Sigmoid colon (tissue), 7 donors: ENCODE data around the gene PSEN1. TPM values are rescaled to one million over a fixed set of nuclear protein-coding genes. Genes with fewer than 3 reads are reported as not detected.

Source experiments
- DNase-seq: peaks from one replicate; pipeline ENCODE4 v3.0.0-alpha.2; 2019
- H3K27ac ChIP-seq, 4 donors: fragments of 200-600 bp; sonication (generic); one replicate each; pipeline ENCODE4 v1.5.1; 2016 to 2019; ENCODE audit warnings: mild to moderate bottlenecking in 1 of 4
- H3K27me3 ChIP-seq, 3 donors: fragments of 200-600 bp; sonication (generic); one replicate each; pipeline ENCODE4 v1.5.1; 2019; ENCODE audit warnings: mild to moderate bottlenecking in 1 of 3
- H3K36me3 ChIP-seq, 4 donors: fragments of 200-600 bp; sonication (generic); one replicate each; pipeline ENCODE4 v1.5.1; 2016 to 2019
- H3K4me1 ChIP-seq, 4 donors: fragments of 200-600 bp; sonication (generic); one replicate each; pipeline ENCODE4 v1.5.1; 2017 to 2019
- H3K4me3 ChIP-seq, 4 donors: fragments of 200-600 bp; sonication (generic); one replicate each; pipeline ENCODE4 v1.5.1; 2017 to 2019; ENCODE audit warnings: mild to moderate bottlenecking in 2 of 4, moderate library complexity in 1 of 4
- H3K9me3 ChIP-seq, 4 donors: fragments of 200-600 bp in 3 of 4; sonication (generic) in 3 of 4; one replicate each; pipeline versions ENCODE4 v1.5.1 to v1.6.1; 2013 to 2019
- CTCF ChIP-seq, 4 experiments: fragments of 450-650 bp in 3 of 4; fragments of 200-600 bp in 1 of 4; IDR thresholded peaks; one replicate each; pipeline ENCODE4 v1.5.1; 2016 to 2019; ENCODE audit warnings: antibody characterized with exemption in 4 of 4, mild to moderate bottlenecking in 3 of 4, moderate library complexity in 2 of 4
- EP300 ChIP-seq, 4 donors: sonication (generic); formaldehyde crosslinking; IDR thresholded peaks; one replicate each; pipeline ENCODE4 v1.6.1; 2017; ENCODE audit warnings: antibody characterized with exemption in 4 of 4
- POLR2A ChIP-seq, 2 donors: fragments of 450-650 bp; IDR thresholded peaks; one replicate each; pipeline ENCODE4 v1.6.1; 2016; ENCODE audit warnings: antibody characterized with exemption in 2 of 2, mild to moderate bottlenecking in 2 of 2, moderate library complexity in 2 of 2
- POLR2AphosphoS5 ChIP-seq, 4 donors: sonication (generic); formaldehyde crosslinking; IDR thresholded peaks; one replicate each; pipeline ENCODE4 v1.6.1; 2017; ENCODE audit warnings: antibody characterized with exemption in 4 of 4
- WGBS, 2 donors: extraction: QIAGEN DNeasy Blood & Tissue Kit; methylation state at CpG; one replicate each; pipeline ENCODE4 v1.1.7; 2013; 5-methylcytosine and 5-hydroxymethylcytosine counted together
- intact Hi-C: fragments of 100-400 bp; cut with DNase I; formaldehyde crosslinking; loops from one replicate; pipeline ENCODE4 v1.15.1; 2023
- polyA plus RNA-seq, 3 donors: library from polyadenylated mRNA; stranded (reverse); fragments of 200-250 nt; gene quantifications; one replicate each; pipeline ENCODE4 v1.2.3, GENCODE V29; 2013
- total RNA-seq, 4 donors: library from RNA; depleted of rRNA; stranded (reverse); fragments of >200 nt; gene quantifications; one replicate each; pipeline ENCODE4 v1.1.0, GENCODE V29; 2016
- donor health status: healthy with polysubstance abuse.
- donor health status: Bipolar disorder and iron deficiency.
- donor health status: healthy.

The PSEN1 gene
- total and polyA plus RNA-seq, 7 donors = 11.4 to 53.5 (median 46.0) TPM

DNA sequence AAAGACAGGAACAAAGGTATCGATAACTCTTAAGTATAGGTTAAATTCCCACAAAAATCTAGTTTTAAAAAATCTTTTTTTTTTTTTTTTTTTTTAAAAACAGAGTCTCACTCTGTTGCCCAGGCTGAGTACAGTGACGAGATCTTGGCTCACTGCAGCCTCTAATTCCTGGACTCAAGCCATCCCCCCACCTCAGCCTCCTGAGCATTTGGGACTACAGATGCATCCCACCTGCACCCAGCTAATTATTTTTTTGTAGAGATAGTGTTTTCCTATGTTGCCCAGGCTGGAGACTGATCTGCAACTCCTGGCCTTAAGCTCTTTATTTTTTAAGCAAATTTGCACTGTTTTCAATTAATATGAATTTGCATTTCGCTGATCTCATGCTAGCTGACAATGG is 9.8 kb downstream of the PSEN1 start:
- peaks cover 0 to 31% (median 17%) of the 10 kb centered on the region in 4 donors for H3K36me3 ChIP-seq
- H3K27me3 ChIP-seq = no peaks in the 10 kb centered on the region
- no peak for TF ChIP-seq POLR2A (IDR thresholded peaks at IDR 0.05)
- TF ChIP-seq CTCF (IDR thresholded peaks at IDR 0.05) = no peak
- TF ChIP-seq EP300 (IDR thresholded peaks at IDR 0.05) = no peak
- TF ChIP-seq POLR2AphosphoS5 (IDR thresholded peaks at IDR 0.05) = no peak
- H3K4me1 ChIP-seq = peaks cover 0 to 19% (median 6%) of the 10 kb centered on the region in 4 donors
- WGBS, 2 donors = 91 to 96% methylated on average over 3 of the region's 3 CpGs
- no peaks in the 10 kb centered on the region for H3K9me3 ChIP-seq
- H3K27ac ChIP-seq = no peak overlapping the region
- intact Hi-C loops = no loop called here
- H3K4me3 ChIP-seq = no peak overlapping the region
- no peak for DNase-seq

DNA sequence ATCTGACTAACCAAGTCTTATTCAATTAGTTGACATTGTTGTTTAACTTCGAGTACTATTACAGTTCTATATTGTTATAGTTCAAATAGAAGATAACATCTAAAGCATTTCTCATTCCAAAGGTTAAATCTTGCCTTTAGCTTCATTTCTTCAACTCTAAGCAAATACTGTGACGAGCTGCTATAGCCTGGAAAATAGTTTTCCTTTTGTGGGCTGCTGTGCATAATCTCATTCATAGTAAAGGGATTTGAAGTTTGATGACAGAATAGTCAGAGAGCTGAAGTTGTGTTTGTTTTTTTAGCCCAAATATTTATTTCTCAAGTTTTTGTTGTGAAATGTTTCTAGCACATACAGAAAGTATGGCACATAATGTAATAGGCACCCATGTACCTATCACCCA is 13.4 kb downstream of the PSEN1 start:
- intact Hi-C loops = no loop called here

DNA sequence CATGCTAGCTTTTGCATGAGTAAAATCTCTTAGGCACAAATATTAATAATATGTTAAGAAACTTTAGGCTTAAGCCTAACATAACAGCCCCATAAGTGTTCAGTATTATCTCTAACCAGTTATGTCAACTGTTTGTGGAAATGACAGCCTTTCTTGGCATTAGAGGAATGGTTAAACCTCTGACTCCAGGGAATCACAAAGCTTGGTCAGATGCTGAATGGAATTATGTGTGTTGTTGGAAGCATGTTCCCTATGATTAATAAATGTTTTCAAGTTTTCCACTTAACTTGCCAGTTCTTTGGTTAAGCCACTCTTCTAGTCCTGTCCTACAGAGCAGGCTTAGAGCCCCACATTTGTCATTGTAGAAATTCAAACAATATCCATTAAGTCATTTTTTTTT is 17.0 kb downstream of the PSEN1 start:
- DNase-seq = no peak
- H3K27me3 ChIP-seq = no peaks in the 10 kb centered on the region
- peaks cover 0 to 89% (median 19%) of the 10 kb centered on the region in 4 donors for H3K36me3 ChIP-seq
- no peak overlapping the region for H3K4me3 ChIP-seq
- peaks cover 0 to 8% (median 3%) of the 10 kb centered on the region in 4 donors for H3K4me1 ChIP-seq
- intact Hi-C loops = no loop called here
- no peaks in the 10 kb centered on the region for H3K9me3 ChIP-seq
- TF ChIP-seq POLR2AphosphoS5 (IDR thresholded peaks at IDR 0.05) = no peak
- TF ChIP-seq EP300 (IDR thresholded peaks at IDR 0.05) = no peak
- TF ChIP-seq POLR2A (IDR thresholded peaks at IDR 0.05) = no peak
- TF ChIP-seq CTCF (IDR thresholded peaks at IDR 0.05) = no peak
- no peak overlapping the region for H3K27ac ChIP-seq

More for the DNA sequence above, 13.4 kb downstream of the PSEN1 start:
- WGBS, 2 donors = 46 to 76% methylated on average over 2 of the region's 2 CpGs
- no peak overlapping the region for H3K4me3 ChIP-seq
- H3K36me3 ChIP-seq = peaks cover 0 to 60% (median 19%) of the 10 kb centered on the region in 4 donors
- H3K4me1 ChIP-seq = peaks cover 0 to 18% (median 3%) of the 10 kb centered on the region in 4 donors
- H3K27ac ChIP-seq = no peak overlapping the region
- H3K9me3 ChIP-seq = no peaks in the 10 kb centered on the region
- H3K27me3 ChIP-seq = no peaks in the 10 kb centered on the region
- no peak for DNase-seq
- TF ChIP-seq EP300 (IDR thresholded peaks at IDR 0.05) (no peak), POLR2AphosphoS5 (IDR thresholded peaks at IDR 0.05) (no peak), POLR2A (IDR thresholded peaks at IDR 0.05) (no peak), CTCF (IDR thresholded peaks at IDR 0.05) (no peak)

DNA sequence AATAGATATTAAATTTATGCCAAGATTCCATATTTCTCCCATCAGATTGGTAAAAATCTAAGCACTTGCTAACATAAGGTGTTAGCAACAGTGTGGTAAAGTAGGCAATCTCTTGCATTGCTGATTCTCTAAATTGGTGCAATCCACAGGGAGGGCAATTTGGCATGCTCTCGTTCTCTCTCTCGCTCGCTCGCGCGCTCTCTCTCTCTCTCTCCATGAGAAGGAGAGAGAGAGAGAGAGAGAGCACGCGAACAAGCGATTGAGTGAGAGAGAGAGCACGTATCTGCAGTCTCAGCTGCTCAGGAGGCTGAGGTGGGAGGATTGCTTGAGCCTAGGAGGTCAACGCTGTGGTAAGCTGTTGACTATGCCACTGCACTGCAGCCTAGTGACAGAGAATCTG is 25.9 kb downstream of the PSEN1 start:
- Histone ChIP-seq H3K9me3 (no peaks in the 10 kb centered on the region), H3K27ac (no peak overlapping the region), H3K36me3 (peaks cover 0 to 81% (median 8%) of the 10 kb centered on the region in 4 donors), H3K4me1 (no peaks in the 10 kb centered on the region), H3K27me3 (no peaks in the 10 kb centered on the region), H3K4me3 (no peak overlapping the region)
- intact Hi-C loops = no loop called here
- 90 to 96% methylated on average over 11 of the region's 11 CpGs for WGBS, 2 donors
- DNase-seq = no peak
- TF ChIP-seq POLR2AphosphoS5 (IDR thresholded peaks at IDR 0.05) = no peak
- TF ChIP-seq CTCF (IDR thresholded peaks at IDR 0.05) = no peak
- no peak for TF ChIP-seq EP300 (IDR thresholded peaks at IDR 0.05)
- TF ChIP-seq POLR2A (IDR thresholded peaks at IDR 0.05) = no peak

GRCh38 chr14:73166399-73166798 is 30.1 kb downstream of the PSEN1 start:
- H3K4me3 ChIP-seq = no peak overlapping the region
- intact Hi-C loops = no loop called here
- peaks cover 10 to 80% (median 20%) of the 10 kb centered on the region in 4 donors for H3K36me3 ChIP-seq
- TF ChIP-seq POLR2A (IDR thresholded peaks at IDR 0.05) (no peak), EP300 (IDR thresholded peaks at IDR 0.05) (no peak), POLR2AphosphoS5 (IDR thresholded peaks at IDR 0.05) (no peak), CTCF (IDR thresholded peaks at IDR 0.05) (no peak)
- H3K27me3 ChIP-seq = no peaks in the 10 kb centered on the region
- DNase-seq = no peak
- no peaks in the 10 kb centered on the region for H3K4me1 ChIP-seq
- WGBS, 2 donors = 91 to 93% methylated on average over 1 of the region's 1 CpG
- H3K27ac ChIP-seq = no peak overlapping the region
- no peaks in the 10 kb centered on the region for H3K9me3 ChIP-seq
